C4-2B (cell line): Measurements from ENCODE around the gene ARCN1.

ENCODE experiments used
- CTCF ChIP-seq: fragments of 450-650 bp; conservative IDR thresholded peaks from 2 replicates; pipeline ENCODE4 v1.5.1; 2017; ENCODE audit warnings: mild to moderate bottlenecking
- ZFX ChIP-seq: fragments of 450-650 bp; IDR thresholded peaks from 2 replicates; pipeline ENCODE4 v1.6.1; 2017

- no peak for TF ChIP-seq CTCF
- no peak for TF ChIP-seq ZFX
These were observed 26.7 kb upstream of the ARCN1 start for GRCh38 chr11:118545533-118545932.
